OCI-LY3 (cell line): ENCODE data around the gene CDR2L.

Experiments
- EZH2phosphoT487 ChIP-seq: fragments of 200-600 bp; shearing (Covaris generic); IDR thresholded peaks from 2 replicates; pipeline ENCODE4 v1.6.1; 2018; ENCODE audit warnings: antibody characterized with exemption, mixed run types, low read depth
- TF ChIP-seq, protein P1 (sequence below): fragments of 200-600, 300-600 bp; sonication (generic); IDR thresholded peaks from 2 replicates; pipeline ENCODE4 v1.5.1; 2014; ENCODE audit warnings: antibody characterized with exemption, low read length, low read depth

- TF ChIP-seq, protein P1, sequence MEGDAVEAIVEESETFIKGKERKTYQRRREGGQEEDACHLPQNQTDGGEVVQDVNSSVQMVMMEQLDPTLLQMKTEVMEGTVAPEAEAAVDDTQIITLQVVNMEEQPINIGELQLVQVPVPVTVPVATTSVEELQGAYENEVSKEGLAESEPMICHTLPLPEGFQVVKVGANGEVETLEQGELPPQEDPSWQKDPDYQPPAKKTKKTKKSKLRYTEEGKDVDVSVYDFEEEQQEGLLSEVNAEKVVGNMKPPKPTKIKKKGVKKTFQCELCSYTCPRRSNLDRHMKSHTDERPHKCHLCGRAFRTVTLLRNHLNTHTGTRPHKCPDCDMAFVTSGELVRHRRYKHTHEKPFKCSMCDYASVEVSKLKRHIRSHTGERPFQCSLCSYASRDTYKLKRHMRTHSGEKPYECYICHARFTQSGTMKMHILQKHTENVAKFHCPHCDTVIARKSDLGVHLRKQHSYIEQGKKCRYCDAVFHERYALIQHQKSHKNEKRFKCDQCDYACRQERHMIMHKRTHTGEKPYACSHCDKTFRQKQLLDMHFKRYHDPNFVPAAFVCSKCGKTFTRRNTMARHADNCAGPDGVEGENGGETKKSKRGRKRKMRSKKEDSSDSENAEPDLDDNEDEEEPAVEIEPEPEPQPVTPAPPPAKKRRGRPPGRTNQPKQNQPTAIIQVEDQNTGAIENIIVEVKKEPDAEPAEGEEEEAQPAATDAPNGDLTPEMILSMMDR, result no peak
- no peak for TF ChIP-seq EZH2phosphoT487
Measured at GRCh38 chr17:74946641-74947040, 40.8 kb upstream of the CDR2L start.
